Liver (tissue), 9 donors: ENCODE data around the gene TSSC4. TPM values are rescaled to one million over a fixed set of nuclear protein-coding genes. Genes with fewer than 3 reads are reported as not detected.

Experiments used
- DNase-seq: peaks from one replicate; pipeline ENCODE4 v3.0.0-alpha.2; 2017; ENCODE audit warnings: low spot score
- H3K27ac ChIP-seq, 2 donors: one replicate each; pipeline ENCODE4 v1.7.0; 2013; ENCODE audit warnings: inconsistent platforms in 2 of 2, low read length in 2 of 2, control low read depth in 1 of 2, low read depth in 1 of 2, mild to moderate bottlenecking in 1 of 2
- H3K27me3 ChIP-seq, 4 donors: one replicate each; pipeline versions ENCODE4 v1.6.1 to v1.7.0; 2013; ENCODE audit warnings: low read length in 3 of 4, inconsistent platforms in 1 of 4, mild to moderate bottlenecking in 1 of 4, moderate library complexity in 1 of 4; ENCODE audit not compliant: control insufficient read depth in 4 of 4, insufficient read depth in 4 of 4
- H3K36me3 ChIP-seq, 4 donors: one replicate each; pipeline versions ENCODE4 v1.6.1 to v1.7.0; 2013; ENCODE audit warnings: low read length in 3 of 4, mild to moderate bottlenecking in 3 of 4, low read depth in 1 of 4, moderate library complexity in 1 of 4; ENCODE audit not compliant: control insufficient read depth in 4 of 4, insufficient read depth in 3 of 4
- H3K4me1 ChIP-seq, 4 donors: one replicate each; pipeline versions ENCODE4 v1.6.1 to v1.7.0; 2013; ENCODE audit warnings: low read length in 3 of 4, mild to moderate bottlenecking in 3 of 4, moderate library complexity in 1 of 4; ENCODE audit not compliant: control insufficient read depth in 4 of 4, insufficient read depth in 4 of 4
- H3K4me3 ChIP-seq, 3 donors: one replicate each; pipeline versions ENCODE4 v1.6.1 to v1.7.0; 2013; ENCODE audit warnings: low read length in 3 of 3, control low read depth in 1 of 3, low read depth in 1 of 3, mild to moderate bottlenecking in 1 of 3
- H3K9ac ChIP-seq, 2 donors: one replicate each; pipeline ENCODE4 v1.7.0; 2013; ENCODE audit warnings: low read length in 2 of 2, mild to moderate bottlenecking in 2 of 2, moderate library complexity in 2 of 2, control low read depth in 1 of 2, low read depth in 1 of 2
- H3K9me3 ChIP-seq, 4 donors: one replicate each; pipeline versions ENCODE4 v1.6.1 to v1.7.0; 2013; ENCODE audit warnings: low read length in 3 of 4; ENCODE audit not compliant: control insufficient read depth in 4 of 4
- CTCF ChIP-seq: fragments of 150-350 bp; IDR thresholded peaks from 2 replicates; pipeline ENCODE4 v1.5.1; 2017; ENCODE audit warnings: improper control_type of control experiment, low read depth, low read length; ENCODE audit not compliant: missing input control
- EGR1 ChIP-seq, 2 donors: IDR thresholded peaks; 2 replicates each; pipeline ENCODE4 v1.6.1; 2016 to 2018; ENCODE audit warnings: antibody characterized with exemption in 2 of 2, low read depth in 2 of 2
- FOXA1 ChIP-seq: IDR thresholded peaks from 2 replicates; pipeline ENCODE4 v1.6.1; 2016; ENCODE audit warnings: antibody characterized with exemption
- FOXA2 ChIP-seq: IDR thresholded peaks from 2 replicates; pipeline ENCODE4 v1.6.1; 2016; ENCODE audit warnings: antibody characterized with exemption
- GABPA ChIP-seq, 2 donors: IDR thresholded peaks in 1 of 2; conservative IDR thresholded peaks in 1 of 2; 2 replicates each; pipeline ENCODE4 v1.6.1; 2016; ENCODE audit warnings: antibody characterized with exemption in 2 of 2, mild to moderate bottlenecking in 1 of 2, moderate library complexity in 1 of 2
- HNF4A ChIP-seq, 2 donors: conservative IDR thresholded peaks; 2 replicates each; pipeline ENCODE4 v1.6.1; 2016; ENCODE audit warnings: antibody characterized with exemption in 2 of 2, mild to moderate bottlenecking in 2 of 2
- HNF4G ChIP-seq: IDR thresholded peaks from 2 replicates; pipeline ENCODE4 v1.6.1; 2016; ENCODE audit warnings: antibody characterized with exemption
- JUND ChIP-seq, 2 donors: IDR thresholded peaks; 2 replicates each; pipeline ENCODE4 v1.6.1; 2016; ENCODE audit warnings: antibody characterized with exemption in 2 of 2
- NR2F2 ChIP-seq: IDR thresholded peaks from 2 replicates; pipeline ENCODE4 v1.6.1; 2016; ENCODE audit warnings: antibody characterized with exemption
- RAD21 ChIP-seq, 2 donors: IDR thresholded peaks; 2 replicates each; pipeline ENCODE4 v1.6.1; 2016; ENCODE audit warnings: antibody characterized with exemption in 2 of 2, mild to moderate bottlenecking in 2 of 2
- SP1 ChIP-seq: IDR thresholded peaks from 2 replicates; pipeline ENCODE4 v1.6.1; 2018; ENCODE audit warnings: antibody characterized with exemption, mild to moderate bottlenecking
- TAF1 ChIP-seq: conservative IDR thresholded peaks from 2 replicates; pipeline ENCODE4 v1.6.1; 2016; ENCODE audit warnings: antibody characterized with exemption, mild to moderate bottlenecking
- YY1 ChIP-seq: IDR thresholded peaks from 2 replicates; pipeline ENCODE4 v1.6.1; 2016; ENCODE audit warnings: antibody characterized with exemption, mild to moderate bottlenecking
- WGBS: extraction: QIAGEN DNeasy Blood & Tissue Kit; methylation state at CpG from one replicate; pipeline ENCODE4 v1.1.7; 2013; 5-methylcytosine and 5-hydroxymethylcytosine counted together
- polyA plus RNA-seq, 2 donors: library from polyadenylated mRNA; stranded (reverse) in 1 of 2; unstranded in 1 of 2; fragments of 200-250 nt in 1 of 2; fragments of >200 nt in 1 of 2; fragmentation: Nextera tagmentation in 1 of 2; extraction: Ambion mirVana in 1 of 2; gene quantifications; one replicate each; pipeline versions ENCODE4 v1.2.1 to v1.2.3, GENCODE V29; 2013 to 2015
- total RNA-seq, 2 donors: library from RNA; depleted of rRNA; stranded (reverse); fragments of >200 nt; gene quantifications; one replicate each; pipeline ENCODE4 v1.2.3, GENCODE V29; 2014
- TF ChIP-seq, protein P1 (sequence below): IDR thresholded peaks from 2 replicates; pipeline ENCODE4 v1.6.1; 2016; ENCODE audit warnings: antibody characterized with exemption, mild to moderate bottlenecking
- TF ChIP-seq, protein P2 (sequence below): IDR thresholded peaks from 2 replicates; pipeline ENCODE4 v1.6.1; 2016; ENCODE audit warnings: antibody characterized with exemption
- TF ChIP-seq, protein P3 (sequence below): IDR thresholded peaks from 2 replicates; pipeline ENCODE4 v1.6.1; 2016; ENCODE audit warnings: antibody characterized with exemption
- TF ChIP-seq, protein P4 (sequence below): IDR thresholded peaks from 2 replicates; pipeline ENCODE4 v1.6.1; 2016; ENCODE audit warnings: antibody characterized with exemption
- donor health status: healthy.
- donor health status: healthy.
- donor health status: healthy.
- donor health status: healthy.
- donor health status: healthy.

TSSC4 gene
- total and polyA plus RNA-seq, 4 donors, result 15.8 to 19.1 (median 17.6) TPM

GRCh38 chr11:2416765-2417164 lies 16.2 kb downstream of the TSSC4 start:
- 86% methylated on average over 18 of the region's 18 CpGs for WGBS
- Histone ChIP-seq H3K9ac (no peak overlapping the region), H3K4me3 (no peak overlapping the region), H3K36me3 (no peaks in the 10 kb centered on the region), H3K9me3 (no peaks in the 10 kb centered on the region), H3K27me3 (no peaks in the 10 kb centered on the region), H3K27ac (no peak overlapping the region), H3K4me1 (peaks cover 0 to 8% (median under 1%) of the 10 kb centered on the region in 4 donors)
- no peak for DNase-seq
- TF ChIP-seq FOXA2 (no peak), HNF4G (no peak), YY1 (no peak), JUND (IDR thresholded peaks at IDR 0.05) (no peak), TAF1 (no peak), SP1 (no peak), FOXA1 (no peak), NR2F2 (no peak), CTCF (no peak)
- TF ChIP-seq, protein P1, sequence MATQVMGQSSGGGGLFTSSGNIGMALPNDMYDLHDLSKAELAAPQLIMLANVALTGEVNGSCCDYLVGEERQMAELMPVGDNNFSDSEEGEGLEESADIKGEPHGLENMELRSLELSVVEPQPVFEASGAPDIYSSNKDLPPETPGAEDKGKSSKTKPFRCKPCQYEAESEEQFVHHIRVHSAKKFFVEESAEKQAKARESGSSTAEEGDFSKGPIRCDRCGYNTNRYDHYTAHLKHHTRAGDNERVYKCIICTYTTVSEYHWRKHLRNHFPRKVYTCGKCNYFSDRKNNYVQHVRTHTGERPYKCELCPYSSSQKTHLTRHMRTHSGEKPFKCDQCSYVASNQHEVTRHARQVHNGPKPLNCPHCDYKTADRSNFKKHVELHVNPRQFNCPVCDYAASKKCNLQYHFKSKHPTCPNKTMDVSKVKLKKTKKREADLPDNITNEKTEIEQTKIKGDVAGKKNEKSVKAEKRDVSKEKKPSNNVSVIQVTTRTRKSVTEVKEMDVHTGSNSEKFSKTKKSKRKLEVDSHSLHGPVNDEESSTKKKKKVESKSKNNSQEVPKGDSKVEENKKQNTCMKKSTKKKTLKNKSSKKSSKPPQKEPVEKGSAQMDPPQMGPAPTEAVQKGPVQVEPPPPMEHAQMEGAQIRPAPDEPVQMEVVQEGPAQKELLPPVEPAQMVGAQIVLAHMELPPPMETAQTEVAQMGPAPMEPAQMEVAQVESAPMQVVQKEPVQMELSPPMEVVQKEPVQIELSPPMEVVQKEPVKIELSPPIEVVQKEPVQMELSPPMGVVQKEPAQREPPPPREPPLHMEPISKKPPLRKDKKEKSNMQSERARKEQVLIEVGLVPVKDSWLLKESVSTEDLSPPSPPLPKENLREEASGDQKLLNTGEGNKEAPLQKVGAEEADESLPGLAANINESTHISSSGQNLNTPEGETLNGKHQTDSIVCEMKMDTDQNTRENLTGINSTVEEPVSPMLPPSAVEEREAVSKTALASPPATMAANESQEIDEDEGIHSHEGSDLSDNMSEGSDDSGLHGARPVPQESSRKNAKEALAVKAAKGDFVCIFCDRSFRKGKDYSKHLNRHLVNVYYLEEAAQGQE, result no peak
- TF ChIP-seq, protein P2, sequence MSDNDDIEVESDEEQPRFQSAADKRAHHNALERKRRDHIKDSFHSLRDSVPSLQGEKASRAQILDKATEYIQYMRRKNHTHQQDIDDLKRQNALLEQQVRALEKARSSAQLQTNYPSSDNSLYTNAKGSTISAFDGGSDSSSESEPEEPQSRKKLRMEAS, result no peak
- TF ChIP-seq, protein P3, sequence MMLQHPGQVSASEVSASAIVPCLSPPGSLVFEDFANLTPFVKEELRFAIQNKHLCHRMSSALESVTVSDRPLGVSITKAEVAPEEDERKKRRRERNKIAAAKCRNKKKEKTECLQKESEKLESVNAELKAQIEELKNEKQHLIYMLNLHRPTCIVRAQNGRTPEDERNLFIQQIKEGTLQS, result no peak

GRCh38 chr11:2417856-2418692 lies 17.5 kb downstream of the TSSC4 start:
- Histone ChIP-seq H3K27me3 (no peaks in the 10 kb centered on the region), H3K27ac (no peak overlapping the region), H3K9ac (no peak overlapping the region), H3K36me3 (no peaks in the 10 kb centered on the region), H3K4me3 (no peak overlapping the region), H3K9me3 (no peaks in the 10 kb centered on the region), H3K4me1 (peaks cover 0 to 8% (median under 1%) of the 10 kb centered on the region in 4 donors)
- no peak for TF ChIP-seq FOXA1
- TF ChIP-seq, protein P1, result no peak
- no peak for TF ChIP-seq YY1
- TF ChIP-seq HNF4G, result no peak
- no peak for TF ChIP-seq RAD21 (IDR thresholded peaks at IDR 0.05)
- no peak for TF ChIP-seq HNF4A (conservative IDR thresholded peaks at IDR 0.05)
- no peak for TF ChIP-seq FOXA2
- TF ChIP-seq EGR1 (IDR thresholded peaks at IDR 0.05; ENCODE audit: low read depth in 2 of 2), result no peak
- TF ChIP-seq SP1, result no peak
- TF ChIP-seq, protein P4, sequence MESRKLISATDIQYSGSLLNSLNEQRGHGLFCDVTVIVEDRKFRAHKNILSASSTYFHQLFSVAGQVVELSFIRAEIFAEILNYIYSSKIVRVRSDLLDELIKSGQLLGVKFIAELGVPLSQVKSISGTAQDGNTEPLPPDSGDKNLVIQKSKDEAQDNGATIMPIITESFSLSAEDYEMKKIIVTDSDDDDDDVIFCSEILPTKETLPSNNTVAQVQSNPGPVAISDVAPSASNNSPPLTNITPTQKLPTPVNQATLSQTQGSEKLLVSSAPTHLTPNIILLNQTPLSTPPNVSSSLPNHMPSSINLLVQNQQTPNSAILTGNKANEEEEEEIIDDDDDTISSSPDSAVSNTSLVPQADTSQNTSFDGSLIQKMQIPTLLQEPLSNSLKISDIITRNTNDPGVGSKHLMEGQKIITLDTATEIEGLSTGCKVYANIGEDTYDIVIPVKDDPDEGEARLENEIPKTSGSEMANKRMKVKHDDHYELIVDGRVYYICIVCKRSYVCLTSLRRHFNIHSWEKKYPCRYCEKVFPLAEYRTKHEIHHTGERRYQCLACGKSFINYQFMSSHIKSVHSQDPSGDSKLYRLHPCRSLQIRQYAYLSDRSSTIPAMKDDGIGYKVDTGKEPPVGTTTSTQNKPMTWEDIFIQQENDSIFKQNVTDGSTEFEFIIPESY, result no peak
- no peak for TF ChIP-seq GABPA (IDR thresholded peaks at IDR 0.05 in 1 of 2, conservative IDR thresholded peaks at IDR 0.05 in 1 of 2)
- TF ChIP-seq JUND (IDR thresholded peaks at IDR 0.05), result no peak
- TF ChIP-seq, protein P3, result no peak
- WGBS, result 85% methylated on average over 30 of the region's 30 CpGs
- DNase-seq, result no peak
